T47D (cell line): ENCODE results near the gene GCGR.

Experiments used
- DNase-seq, 2 experiments: peaks; one replicate each; pipeline versions ENCODE4 v3.0.0 to v3.0.0-alpha.2; 2011 to 2012; ENCODE audit warnings: low read depth in 1 of 2, low spot score in 1 of 2
- JUND ChIP-seq: IDR thresholded peaks from 2 replicates; pipeline ENCODE4 v1.6.1; 2012; ENCODE audit warnings: low read depth
- in situ Hi-C: cut with HindIII; loops from 2 replicates; pipeline ENCODE4 v1.10.0; 2016; ENCODE audit warnings: low sequenced_read_pairs, low pct_unique_long_range_greater_than_20kb

GCGR gene

DNA sequence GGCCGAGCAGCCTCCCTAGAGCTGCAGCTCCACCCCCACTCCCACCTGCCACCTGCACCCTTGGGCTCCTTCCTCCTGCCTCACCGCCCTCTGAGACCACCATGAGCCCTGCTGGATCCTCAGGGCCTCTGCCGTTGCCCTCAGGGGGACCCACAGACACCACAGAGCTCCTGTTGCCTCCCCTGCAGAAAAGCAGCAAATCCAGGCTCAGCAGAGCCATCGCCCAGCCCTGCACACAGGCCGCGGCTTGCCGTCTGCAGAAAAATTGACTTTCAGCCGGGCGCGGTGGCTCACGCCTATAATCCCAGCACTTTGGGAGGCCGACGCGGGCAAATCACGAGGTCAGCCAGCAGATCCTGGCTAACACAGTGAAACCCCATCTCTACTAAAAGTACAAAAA, 37.9 kb downstream of the GCGR start:
- in situ Hi-C loops, result no loop called here
- DNase-seq, result no peak
- TF ChIP-seq JUND, result no peak

DNA sequence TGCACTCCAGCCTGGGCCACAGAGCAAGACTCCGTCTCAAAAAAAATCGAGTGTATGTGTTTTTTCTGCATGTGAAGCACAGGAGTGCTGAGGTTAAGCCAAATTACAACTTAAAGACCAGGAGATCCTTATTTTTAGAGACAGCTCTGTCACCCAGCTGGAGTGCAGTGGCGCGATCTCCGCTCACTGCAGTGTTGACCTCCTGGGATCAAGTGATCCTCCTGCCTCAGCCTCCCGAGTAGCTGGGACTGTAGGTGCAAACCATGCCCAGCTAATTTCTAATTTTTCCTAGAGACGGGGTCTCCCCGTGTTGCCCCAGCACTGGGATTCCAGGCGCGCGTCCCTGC, 38.4 kb downstream of the GCGR start:
- TF ChIP-seq JUND, result no peak
- in situ Hi-C loops, result no loop called here
- DNase-seq, result no peak

DNA sequence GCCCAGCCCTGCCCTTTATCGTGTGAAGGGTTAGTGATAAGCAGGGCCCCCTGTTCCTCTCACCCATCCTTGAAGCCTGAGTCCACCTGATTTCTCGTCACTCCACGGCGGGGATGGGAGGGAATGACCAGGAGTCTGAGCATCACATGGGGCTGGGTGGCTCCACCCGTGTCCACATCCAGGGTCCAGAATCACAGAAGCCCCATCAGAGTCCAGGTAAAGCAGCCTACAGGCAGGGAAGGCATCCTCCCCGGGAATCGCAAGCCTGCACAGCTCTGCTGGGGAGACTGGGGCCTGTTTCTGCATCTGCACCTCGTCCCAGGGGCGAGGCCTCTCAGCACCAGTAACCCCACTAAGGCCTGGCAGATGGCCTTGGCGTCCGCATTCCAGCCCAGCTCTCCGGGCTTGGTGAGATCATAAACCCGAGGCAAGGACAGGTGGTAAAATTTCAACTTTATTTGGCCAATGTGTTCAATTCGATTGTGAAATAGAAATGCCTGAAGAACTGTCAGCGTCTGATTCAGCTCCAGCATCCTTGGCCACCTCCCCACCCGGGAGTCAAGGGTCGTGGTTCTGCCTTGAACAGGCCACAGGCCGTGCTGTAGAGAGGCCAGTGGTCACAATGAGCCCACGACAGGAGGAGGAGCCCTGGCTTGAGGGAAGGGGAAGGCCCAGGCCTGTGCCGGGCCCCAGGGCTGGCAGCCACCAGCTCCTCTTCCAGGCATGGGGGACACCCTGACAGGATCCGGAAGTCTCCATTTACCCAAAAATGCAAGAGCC, 39.0 kb downstream of the GCGR start:
- in situ Hi-C loops, result no loop called here
- no peak for DNase-seq
- no peak for TF ChIP-seq JUND

DNA sequence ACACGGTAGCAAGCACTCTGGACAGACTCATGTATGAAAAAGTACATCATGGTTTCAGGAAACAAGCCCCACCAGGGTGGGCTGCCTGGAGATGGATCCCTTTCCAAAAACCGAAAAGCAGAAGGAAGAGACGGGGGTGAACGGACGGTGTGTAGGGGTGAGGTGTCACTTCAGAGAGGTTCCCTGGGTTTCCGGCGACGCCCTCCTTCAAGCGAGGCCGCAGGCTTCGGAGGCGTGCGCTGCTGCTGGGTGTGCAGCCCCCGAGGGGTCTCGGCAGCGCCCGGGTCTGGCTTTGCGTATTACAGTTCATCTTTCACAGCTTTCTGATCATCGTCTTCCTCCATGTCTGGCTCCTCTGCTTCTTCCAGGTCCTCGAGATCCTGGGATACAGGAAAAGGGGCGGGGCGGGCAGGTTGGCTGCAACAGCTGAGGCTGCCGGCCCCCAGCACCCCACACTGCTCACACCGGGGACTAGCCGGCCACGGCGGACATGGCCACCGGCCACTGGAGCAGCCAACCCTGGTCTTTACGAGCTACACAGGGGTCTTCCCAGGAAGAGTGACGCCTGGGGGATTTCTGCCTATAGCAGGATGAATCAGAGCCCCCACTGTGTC, 39.9 kb downstream of the GCGR start:
- no peak for DNase-seq
- no peak for TF ChIP-seq JUND
- in situ Hi-C loops, result no loop called here

DNA sequence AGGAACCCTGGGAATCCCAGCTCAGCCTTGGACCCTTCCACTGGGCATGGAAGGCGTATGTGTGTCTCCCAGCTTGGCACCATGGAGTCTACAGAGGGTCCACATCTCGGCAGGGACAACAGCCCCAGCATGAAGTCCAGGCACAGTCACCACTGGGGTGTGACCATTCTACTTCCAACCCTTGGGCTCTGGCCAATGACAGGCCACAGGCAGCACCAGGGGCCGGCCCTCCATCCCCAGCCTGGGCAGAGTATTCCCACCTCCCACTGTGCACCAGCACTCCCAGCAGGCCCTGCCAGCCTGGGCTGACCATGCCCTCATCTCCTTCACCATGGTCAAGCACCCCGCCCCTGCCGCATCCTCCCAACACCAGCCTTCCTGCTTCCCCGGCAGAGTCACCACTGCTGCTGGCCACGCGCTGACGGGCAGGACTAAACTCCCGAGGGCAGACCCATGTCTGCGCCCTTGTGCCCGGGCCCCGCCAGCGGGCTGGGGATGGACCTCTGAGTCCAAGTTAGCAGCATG, 40.4 kb downstream of the GCGR start:
- no peak for TF ChIP-seq JUND
- in situ Hi-C loops, result no loop called here
- DNase-seq, result no peak

DNA sequence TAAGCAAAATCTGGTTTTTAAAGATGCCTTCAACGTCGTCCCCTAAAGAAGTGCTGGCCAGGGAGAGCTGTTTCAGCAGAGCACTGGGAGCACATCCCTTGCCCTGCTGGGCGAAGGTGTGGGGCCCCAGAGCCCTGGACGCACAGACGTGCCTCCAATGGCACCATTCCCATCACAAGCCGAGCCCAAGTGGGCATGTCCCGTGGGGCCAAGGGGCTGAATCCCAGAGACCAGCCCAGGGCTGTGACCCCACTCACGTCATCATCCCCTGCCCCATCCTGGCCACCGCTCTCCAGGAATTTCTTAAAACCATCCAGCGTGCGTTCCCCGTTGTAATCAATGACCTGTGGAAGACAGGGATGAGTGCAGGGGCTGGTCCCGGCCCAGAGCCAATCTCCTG, 40.9 kb downstream of the GCGR start:
- in situ Hi-C loops, result no loop called here
- no peak for TF ChIP-seq JUND
- no peak for DNase-seq

DNA sequence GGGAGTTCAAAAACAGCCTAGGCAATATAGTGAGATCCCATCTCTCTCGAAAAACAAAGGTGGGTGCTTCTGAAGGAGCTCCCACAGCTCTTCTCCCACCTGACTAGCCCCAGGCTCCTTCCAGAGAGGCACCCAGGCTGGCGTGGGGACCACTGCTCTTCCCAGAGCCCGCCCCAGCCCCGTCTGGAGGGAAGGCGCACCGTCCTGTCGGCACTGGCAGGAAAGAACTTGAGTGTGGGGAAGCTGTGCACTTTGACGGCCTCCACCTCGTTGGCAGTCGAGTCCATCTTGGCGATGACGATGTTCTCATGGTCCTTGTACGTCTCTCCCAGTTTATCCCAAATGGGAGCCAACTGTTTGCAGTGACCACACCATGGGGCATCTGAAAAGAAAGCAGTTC, 41.4 kb downstream of the GCGR start:
- in situ Hi-C loops, result no loop called here
- no peak for TF ChIP-seq JUND
- DNase-seq, result no peak

DNA sequence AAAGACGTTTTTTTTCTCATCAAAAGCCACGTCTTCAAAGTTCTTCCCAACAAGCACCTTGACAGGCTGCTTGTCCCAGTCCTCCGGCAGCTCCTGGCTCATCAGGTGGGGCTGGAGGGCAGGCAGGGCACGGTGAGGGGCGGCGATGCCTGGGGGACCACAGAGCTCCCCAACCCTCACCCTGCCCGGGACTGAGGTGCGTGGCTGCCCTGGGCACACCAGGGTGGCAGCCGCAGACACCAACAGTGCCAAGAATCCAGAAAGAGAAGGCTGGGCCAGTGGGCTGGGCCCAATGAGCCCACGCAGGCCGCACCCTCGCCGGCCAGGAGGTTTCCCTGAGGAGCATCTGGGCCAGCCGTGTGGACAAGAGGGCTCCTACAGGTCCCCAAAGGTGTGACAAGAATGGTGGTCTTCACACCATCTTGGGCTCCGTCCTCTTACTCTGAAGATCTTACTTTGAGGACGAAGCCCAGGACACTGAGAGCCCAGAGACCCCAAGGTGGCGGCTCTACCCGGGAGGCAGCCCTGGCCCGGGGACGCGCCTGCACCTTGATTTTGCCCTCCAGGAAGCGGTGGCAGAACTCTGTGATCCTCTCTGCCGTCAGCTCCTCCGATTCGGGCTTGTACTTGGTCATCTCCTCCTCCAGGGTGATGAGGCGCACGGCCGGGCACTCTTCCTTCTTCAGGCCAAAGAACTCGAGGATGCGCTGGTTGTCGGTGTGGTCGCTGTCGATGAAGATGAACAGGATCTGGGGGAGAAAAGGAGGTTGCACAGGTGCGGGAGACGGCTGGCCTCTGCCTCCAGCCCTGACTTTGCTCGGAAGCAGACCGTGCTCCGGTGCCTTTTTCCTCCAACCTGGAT, 42.2 kb downstream of the GCGR start:
- TF ChIP-seq JUND, result no peak
- DNase-seq, result no peak
- in situ Hi-C loops, result no loop called here

DNA sequence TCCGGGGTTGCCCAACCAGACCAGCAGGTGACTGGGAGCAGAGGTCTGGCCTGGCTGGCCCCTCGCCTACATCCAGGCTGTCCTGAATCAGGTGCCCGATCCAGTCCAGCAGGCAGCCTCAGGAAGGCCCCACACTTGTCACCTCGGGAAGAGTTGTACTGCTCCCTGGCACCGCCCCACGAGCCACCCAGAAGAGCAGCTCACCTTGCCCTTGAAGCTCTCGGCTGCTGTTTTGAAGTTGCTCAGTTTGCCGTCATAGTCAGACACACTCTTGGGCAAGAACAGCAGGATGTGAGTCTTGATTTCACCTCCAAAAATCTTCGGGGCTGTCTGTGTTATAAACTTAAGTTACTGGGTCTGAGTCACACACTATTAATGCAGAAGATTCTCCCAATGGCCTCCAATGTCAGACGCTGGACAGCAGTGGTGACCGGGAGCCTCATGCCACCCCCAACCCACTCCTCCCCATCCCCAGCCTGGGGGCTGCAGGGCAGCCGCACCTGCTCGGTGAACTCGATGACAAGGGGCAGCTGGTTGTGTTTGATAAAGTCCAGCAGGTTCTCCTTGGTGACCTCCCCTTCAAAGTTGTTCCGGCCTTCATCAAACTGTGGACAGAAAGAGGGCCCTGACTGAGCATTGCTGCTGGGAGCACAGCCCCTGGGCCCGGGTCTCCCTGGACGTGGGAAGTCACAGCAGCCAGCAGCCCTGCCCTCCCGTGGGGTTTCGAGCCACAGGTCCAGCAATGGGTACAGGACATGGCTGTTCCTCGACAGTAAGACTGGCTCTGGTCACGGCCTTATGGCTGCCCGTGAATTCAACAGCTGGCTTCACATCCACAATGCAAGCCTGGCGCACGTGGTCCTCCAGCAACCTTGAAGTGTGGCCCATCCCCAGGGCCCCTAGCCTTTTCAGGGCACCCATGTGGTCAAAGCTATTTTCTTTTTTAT, 43.1 kb downstream of the GCGR start:
- no peak for DNase-seq
- TF ChIP-seq JUND, result no peak
- in situ Hi-C loops, result no loop called here

DNA sequence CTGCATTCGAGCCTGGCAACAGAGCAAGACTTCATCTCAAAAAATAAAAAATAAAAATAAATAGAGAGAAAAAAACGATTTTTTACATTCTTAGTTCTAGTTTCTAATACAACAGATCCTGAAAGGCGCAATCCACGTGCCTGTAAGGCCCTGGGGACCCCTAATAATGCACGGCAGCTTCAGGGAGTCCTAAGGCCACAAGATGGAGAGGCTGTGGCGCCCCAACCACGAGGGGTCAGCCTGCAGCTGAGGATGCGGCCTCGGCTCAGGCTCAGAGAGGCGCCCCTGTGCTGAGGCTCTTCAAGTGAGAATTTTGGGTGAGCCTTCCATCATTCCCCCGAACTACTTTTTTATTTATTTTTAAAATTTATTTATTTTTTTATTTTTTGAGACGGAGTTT, 45.5 kb downstream of the GCGR start:
- no peak for TF ChIP-seq JUND
- in situ Hi-C loops, result no loop called here
- DNase-seq, result no peak

DNA sequence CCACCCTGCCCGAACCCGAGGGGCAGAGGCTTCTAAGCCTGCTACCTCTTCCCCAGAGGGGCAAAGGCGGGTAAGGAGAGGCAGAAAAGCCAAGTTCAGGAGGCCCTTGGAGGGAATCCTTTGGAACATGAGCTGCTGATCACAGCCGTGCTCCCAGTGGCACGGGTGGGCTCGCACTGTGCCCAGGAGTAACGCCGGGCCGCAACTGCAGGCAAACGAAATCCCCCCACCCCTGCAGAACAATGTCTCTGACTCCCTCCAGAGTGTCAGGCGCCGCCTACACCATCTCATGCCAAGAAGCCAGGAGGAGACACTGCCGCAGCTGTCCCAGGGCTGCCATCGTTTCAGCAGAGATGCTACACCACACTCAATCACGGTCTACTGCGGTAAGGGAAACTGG, 47.5 kb downstream of the GCGR start:
- in situ Hi-C loops, result no loop called here

DNA sequence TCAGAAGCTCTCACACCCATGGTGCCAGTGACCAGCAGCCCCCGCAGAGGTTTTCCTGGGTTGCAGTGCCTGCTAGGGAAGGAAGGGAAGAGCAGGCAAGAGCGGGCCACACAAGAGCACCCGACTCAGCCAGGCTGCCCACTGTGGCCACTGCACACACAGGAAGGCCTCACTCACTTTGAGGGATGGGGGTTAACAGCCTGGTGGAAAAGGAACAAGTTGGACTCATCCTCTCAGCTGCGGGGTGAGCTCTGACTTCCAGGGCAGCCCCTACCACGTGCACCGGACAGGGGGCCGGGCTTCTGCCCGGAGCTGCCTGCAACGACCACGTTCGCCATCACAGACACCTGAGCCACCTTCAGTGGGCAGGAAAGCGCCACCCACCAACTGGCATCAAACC, 48.3 kb downstream of the GCGR start:
- no peak for TF ChIP-seq JUND
- in situ Hi-C loops, result no loop called here
- DNase-seq, result no peak

More for the DNA sequence above, 47.5 kb downstream of the GCGR start:
- TF ChIP-seq JUND, result no peak
- no peak for DNase-seq
